ENCODE measurements around the gene FBXO30.

The FBXO30 gene

GRCh38 chr6:145744619-145745018, 70.0 kb downstream of the FBXO30 start:
- DNase-seq: no peak
